Sigmoid colon (tissue), 7 donors: ENCODE data around the gene HIRA. TPM values are rescaled to one million over a fixed set of nuclear protein-coding genes. Genes with fewer than 3 reads are reported as not detected.

Experiments
- DNase-seq: peaks from one replicate; pipeline ENCODE4 v3.0.0-alpha.2; 2019
- H3K27ac ChIP-seq, 4 donors: fragments of 200-600 bp; sonication (generic); one replicate each; pipeline ENCODE4 v1.5.1; 2016 to 2019; ENCODE audit warnings: mild to moderate bottlenecking in 1 of 4
- H3K27me3 ChIP-seq, 3 donors: fragments of 200-600 bp; sonication (generic); one replicate each; pipeline ENCODE4 v1.5.1; 2019; ENCODE audit warnings: mild to moderate bottlenecking in 1 of 3
- H3K36me3 ChIP-seq, 4 donors: fragments of 200-600 bp; sonication (generic); one replicate each; pipeline ENCODE4 v1.5.1; 2016 to 2019
- H3K4me1 ChIP-seq, 4 donors: fragments of 200-600 bp; sonication (generic); one replicate each; pipeline ENCODE4 v1.5.1; 2017 to 2019
- H3K4me3 ChIP-seq, 4 donors: fragments of 200-600 bp; sonication (generic); one replicate each; pipeline ENCODE4 v1.5.1; 2017 to 2019; ENCODE audit warnings: mild to moderate bottlenecking in 2 of 4, moderate library complexity in 1 of 4
- H3K9me3 ChIP-seq, 4 donors: fragments of 200-600 bp in 3 of 4; sonication (generic) in 3 of 4; one replicate each; pipeline versions ENCODE4 v1.5.1 to v1.6.1; 2013 to 2019
- CTCF ChIP-seq, 4 experiments: fragments of 450-650 bp in 3 of 4; fragments of 200-600 bp in 1 of 4; IDR thresholded peaks; one replicate each; pipeline ENCODE4 v1.5.1; 2016 to 2019; ENCODE audit warnings: antibody characterized with exemption in 4 of 4, mild to moderate bottlenecking in 3 of 4, moderate library complexity in 2 of 4
- EP300 ChIP-seq, 4 donors: sonication (generic); formaldehyde crosslinking; IDR thresholded peaks; one replicate each; pipeline ENCODE4 v1.6.1; 2017; ENCODE audit warnings: antibody characterized with exemption in 4 of 4
- POLR2A ChIP-seq, 2 donors: fragments of 450-650 bp; IDR thresholded peaks; one replicate each; pipeline ENCODE4 v1.6.1; 2016; ENCODE audit warnings: antibody characterized with exemption in 2 of 2, mild to moderate bottlenecking in 2 of 2, moderate library complexity in 2 of 2
- POLR2AphosphoS5 ChIP-seq, 4 donors: sonication (generic); formaldehyde crosslinking; IDR thresholded peaks; one replicate each; pipeline ENCODE4 v1.6.1; 2017; ENCODE audit warnings: antibody characterized with exemption in 4 of 4
- WGBS, 2 donors: extraction: QIAGEN DNeasy Blood & Tissue Kit; methylation state at CpG; one replicate each; pipeline ENCODE4 v1.1.7; 2013; 5-methylcytosine and 5-hydroxymethylcytosine counted together
- intact Hi-C: fragments of 100-400 bp; cut with DNase I; formaldehyde crosslinking; loops from one replicate; pipeline ENCODE4 v1.15.1; 2023
- polyA plus RNA-seq, 3 donors: library from polyadenylated mRNA; stranded (reverse); fragments of 200-250 nt; gene quantifications; one replicate each; pipeline ENCODE4 v1.2.3, GENCODE V29; 2013
- total RNA-seq, 4 donors: library from RNA; depleted of rRNA; stranded (reverse); fragments of >200 nt; gene quantifications; one replicate each; pipeline ENCODE4 v1.1.0, GENCODE V29; 2016
- donor health status: healthy with polysubstance abuse.
- donor health status: Bipolar disorder and iron deficiency.
- donor health status: healthy.

The HIRA gene
- total and polyA plus RNA-seq, 7 donors: 11.1 to 25.0 (median 15.3) TPM

- no peak overlapping the region for H3K4me3 ChIP-seq
- DNase-seq: no peak
- H3K27ac ChIP-seq: no peak overlapping the region
- peaks cover 18 to 100% (median 40%) of the 10 kb centered on the region in 4 donors for H3K36me3 ChIP-seq
- no peaks in the 10 kb centered on the region for H3K27me3 ChIP-seq
- 95% methylated on average over 7 of the region's 7 CpGs for WGBS, 2 donors
- H3K4me1 ChIP-seq: no peaks in the 10 kb centered on the region
- no peaks in the 10 kb centered on the region for H3K9me3 ChIP-seq
- no peak for TF ChIP-seq POLR2A (IDR thresholded peaks at IDR 0.05)
- no peak for TF ChIP-seq EP300 (IDR thresholded peaks at IDR 0.05)
- no peak for TF ChIP-seq CTCF (IDR thresholded peaks at IDR 0.05)
- no peak for TF ChIP-seq POLR2AphosphoS5 (IDR thresholded peaks at IDR 0.05)
- intact Hi-C loops: no loop called here
These were observed 75.9 kb downstream of the HIRA start for GRCh38 chr22:19355413-19356157.

GRCh38 chr22:19354201-19354600 is 77.3 kb downstream of the HIRA start:
- H3K9me3 ChIP-seq: no peaks in the 10 kb centered on the region
- DNase-seq: no peak
- H3K4me1 ChIP-seq: no peaks in the 10 kb centered on the region
- H3K4me3 ChIP-seq: no peak overlapping the region
- intact Hi-C loops: no loop called here
- peaks cover 13 to 100% (median 39%) of the 10 kb centered on the region in 4 donors for H3K36me3 ChIP-seq
- WGBS, 2 donors: 97 to 98% methylated on average over 5 of the region's 5 CpGs
- H3K27me3 ChIP-seq: no peaks in the 10 kb centered on the region
- H3K27ac ChIP-seq: no peak overlapping the region
- TF ChIP-seq CTCF (IDR thresholded peaks at IDR 0.05) (no peak), POLR2A (IDR thresholded peaks at IDR 0.05) (no peak), EP300 (IDR thresholded peaks at IDR 0.05) (no peak), POLR2AphosphoS5 (IDR thresholded peaks at IDR 0.05) (no peak)

- WGBS, 2 donors: 93 to 95% methylated on average over 18 of the region's 18 CpGs
- DNase-seq: no peak
- intact Hi-C loops: no loop called here
- H3K36me3 ChIP-seq: peaks cover 10 to 100% (median 38%) of the 10 kb centered on the region in 4 donors
- no peak overlapping the region for H3K4me3 ChIP-seq
- no peak for TF ChIP-seq POLR2AphosphoS5 (IDR thresholded peaks at IDR 0.05)
- no peak for TF ChIP-seq EP300 (IDR thresholded peaks at IDR 0.05)
- no peak for TF ChIP-seq CTCF (IDR thresholded peaks at IDR 0.05)
- TF ChIP-seq POLR2A (IDR thresholded peaks at IDR 0.05): no peak
- no peaks in the 10 kb centered on the region for H3K4me1 ChIP-seq
- no peak overlapping the region for H3K27ac ChIP-seq
- H3K27me3 ChIP-seq: no peaks in the 10 kb centered on the region
- H3K9me3 ChIP-seq: no peaks in the 10 kb centered on the region
These were observed 78.0 kb downstream of the HIRA start for GRCh38 chr22:19353363-19354131.

GRCh38 chr22:19352766-19353165 is 78.8 kb downstream of the HIRA start:
- no peaks in the 10 kb centered on the region for H3K4me1 ChIP-seq
- TF ChIP-seq POLR2AphosphoS5 (IDR thresholded peaks at IDR 0.05) (no peak), CTCF (IDR thresholded peaks at IDR 0.05) (no peak), EP300 (IDR thresholded peaks at IDR 0.05) (no peak), POLR2A (IDR thresholded peaks at IDR 0.05) (no peak)
- intact Hi-C loops: no loop called here
- H3K27ac ChIP-seq: no peak overlapping the region
- WGBS, 2 donors: 94 to 97% methylated on average over 4 of the region's 4 CpGs
- H3K36me3 ChIP-seq: peaks cover 13 to 100% (median 38%) of the 10 kb centered on the region in 4 donors
- peak; percentile 48 for DNase-seq
- H3K27me3 ChIP-seq: no peaks in the 10 kb centered on the region
- no peak overlapping the region for H3K4me3 ChIP-seq
- no peaks in the 10 kb centered on the region for H3K9me3 ChIP-seq
